ENCODE measurements around the gene PEAK1.

PEAK1 gene

DNA sequence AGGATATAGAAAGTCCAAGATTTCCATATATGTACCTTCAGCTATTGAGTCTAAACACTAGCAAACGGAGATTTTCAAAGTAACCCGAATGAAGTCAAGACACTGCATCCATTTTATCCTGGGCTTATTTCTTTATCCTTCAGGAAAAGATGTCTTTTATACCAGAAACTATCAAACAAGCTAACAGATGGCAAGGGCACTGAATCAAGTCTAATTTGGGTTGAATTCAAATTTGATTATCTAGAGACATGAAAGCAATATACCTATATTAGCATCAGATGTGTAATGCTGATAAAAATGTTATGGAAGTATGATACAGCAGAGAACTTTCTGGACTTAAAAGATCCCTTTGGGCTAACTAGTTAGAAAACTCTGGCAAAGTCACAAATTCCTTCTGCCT is 210.7 kb downstream of the PEAK1 start (continued):
- no peak for TF ChIP-seq REPIN1 (tag by site-specific recombination; IDR thresholded peaks at IDR 0.05; ENCODE audit: low read depth)
- TF ChIP-seq, protein P1, sequence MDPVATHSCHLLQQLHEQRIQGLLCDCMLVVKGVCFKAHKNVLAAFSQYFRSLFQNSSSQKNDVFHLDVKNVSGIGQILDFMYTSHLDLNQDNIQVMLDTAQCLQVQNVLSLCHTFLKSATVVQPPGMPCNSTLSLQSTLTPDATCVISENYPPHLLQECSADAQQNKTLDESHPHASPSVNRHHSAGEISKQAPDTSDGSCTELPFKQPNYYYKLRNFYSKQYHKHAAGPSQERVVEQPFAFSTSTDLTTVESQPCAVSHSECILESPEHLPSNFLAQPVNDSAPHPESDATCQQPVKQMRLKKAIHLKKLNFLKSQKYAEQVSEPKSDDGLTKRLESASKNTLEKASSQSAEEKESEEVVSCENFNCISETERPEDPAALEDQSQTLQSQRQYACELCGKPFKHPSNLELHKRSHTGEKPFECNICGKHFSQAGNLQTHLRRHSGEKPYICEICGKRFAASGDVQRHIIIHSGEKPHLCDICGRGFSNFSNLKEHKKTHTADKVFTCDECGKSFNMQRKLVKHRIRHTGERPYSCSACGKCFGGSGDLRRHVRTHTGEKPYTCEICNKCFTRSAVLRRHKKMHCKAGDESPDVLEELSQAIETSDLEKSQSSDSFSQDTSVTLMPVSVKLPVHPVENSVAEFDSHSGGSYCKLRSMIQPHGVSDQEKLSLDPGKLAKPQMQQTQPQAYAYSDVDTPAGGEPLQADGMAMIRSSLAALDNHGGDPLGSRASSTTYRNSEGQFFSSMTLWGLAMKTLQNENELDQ (tag by site-specific recombination; IDR thresholded peaks at IDR 0.05; ENCODE audit: low read depth), result no peak
- TF ChIP-seq, protein P2, sequence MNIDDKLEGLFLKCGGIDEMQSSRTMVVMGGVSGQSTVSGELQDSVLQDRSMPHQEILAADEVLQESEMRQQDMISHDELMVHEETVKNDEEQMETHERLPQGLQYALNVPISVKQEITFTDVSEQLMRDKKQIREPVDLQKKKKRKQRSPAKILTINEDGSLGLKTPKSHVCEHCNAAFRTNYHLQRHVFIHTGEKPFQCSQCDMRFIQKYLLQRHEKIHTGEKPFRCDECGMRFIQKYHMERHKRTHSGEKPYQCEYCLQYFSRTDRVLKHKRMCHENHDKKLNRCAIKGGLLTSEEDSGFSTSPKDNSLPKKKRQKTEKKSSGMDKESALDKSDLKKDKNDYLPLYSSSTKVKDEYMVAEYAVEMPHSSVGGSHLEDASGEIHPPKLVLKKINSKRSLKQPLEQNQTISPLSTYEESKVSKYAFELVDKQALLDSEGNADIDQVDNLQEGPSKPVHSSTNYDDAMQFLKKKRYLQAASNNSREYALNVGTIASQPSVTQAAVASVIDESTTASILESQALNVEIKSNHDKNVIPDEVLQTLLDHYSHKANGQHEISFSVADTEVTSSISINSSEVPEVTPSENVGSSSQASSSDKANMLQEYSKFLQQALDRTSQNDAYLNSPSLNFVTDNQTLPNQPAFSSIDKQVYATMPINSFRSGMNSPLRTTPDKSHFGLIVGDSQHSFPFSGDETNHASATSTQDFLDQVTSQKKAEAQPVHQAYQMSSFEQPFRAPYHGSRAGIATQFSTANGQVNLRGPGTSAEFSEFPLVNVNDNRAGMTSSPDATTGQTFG (tag by site-specific recombination; IDR thresholded peaks at IDR 0.05; ENCODE audit: borderline replicate concordance), result no peak
- TF ChIP-seq, protein P3, sequence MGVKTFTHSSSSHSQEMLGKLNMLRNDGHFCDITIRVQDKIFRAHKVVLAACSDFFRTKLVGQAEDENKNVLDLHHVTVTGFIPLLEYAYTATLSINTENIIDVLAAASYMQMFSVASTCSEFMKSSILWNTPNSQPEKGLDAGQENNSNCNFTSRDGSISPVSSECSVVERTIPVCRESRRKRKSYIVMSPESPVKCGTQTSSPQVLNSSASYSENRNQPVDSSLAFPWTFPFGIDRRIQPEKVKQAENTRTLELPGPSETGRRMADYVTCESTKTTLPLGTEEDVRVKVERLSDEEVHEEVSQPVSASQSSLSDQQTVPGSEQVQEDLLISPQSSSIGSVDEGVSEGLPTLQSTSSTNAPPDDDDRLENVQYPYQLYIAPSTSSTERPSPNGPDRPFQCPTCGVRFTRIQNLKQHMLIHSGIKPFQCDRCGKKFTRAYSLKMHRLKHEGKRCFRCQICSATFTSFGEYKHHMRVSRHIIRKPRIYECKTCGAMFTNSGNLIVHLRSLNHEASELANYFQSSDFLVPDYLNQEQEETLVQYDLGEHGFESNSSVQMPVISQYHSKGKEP (tag by site-specific recombination; IDR thresholded peaks at IDR 0.05), result no peak
- TF ChIP-seq, protein P4, sequence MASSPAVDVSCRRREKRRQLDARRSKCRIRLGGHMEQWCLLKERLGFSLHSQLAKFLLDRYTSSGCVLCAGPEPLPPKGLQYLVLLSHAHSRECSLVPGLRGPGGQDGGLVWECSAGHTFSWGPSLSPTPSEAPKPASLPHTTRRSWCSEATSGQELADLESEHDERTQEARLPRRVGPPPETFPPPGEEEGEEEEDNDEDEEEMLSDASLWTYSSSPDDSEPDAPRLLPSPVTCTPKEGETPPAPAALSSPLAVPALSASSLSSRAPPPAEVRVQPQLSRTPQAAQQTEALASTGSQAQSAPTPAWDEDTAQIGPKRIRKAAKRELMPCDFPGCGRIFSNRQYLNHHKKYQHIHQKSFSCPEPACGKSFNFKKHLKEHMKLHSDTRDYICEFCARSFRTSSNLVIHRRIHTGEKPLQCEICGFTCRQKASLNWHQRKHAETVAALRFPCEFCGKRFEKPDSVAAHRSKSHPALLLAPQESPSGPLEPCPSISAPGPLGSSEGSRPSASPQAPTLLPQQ (tag by site-specific recombination; IDR thresholded peaks at IDR 0.05), result no peak

DNA sequence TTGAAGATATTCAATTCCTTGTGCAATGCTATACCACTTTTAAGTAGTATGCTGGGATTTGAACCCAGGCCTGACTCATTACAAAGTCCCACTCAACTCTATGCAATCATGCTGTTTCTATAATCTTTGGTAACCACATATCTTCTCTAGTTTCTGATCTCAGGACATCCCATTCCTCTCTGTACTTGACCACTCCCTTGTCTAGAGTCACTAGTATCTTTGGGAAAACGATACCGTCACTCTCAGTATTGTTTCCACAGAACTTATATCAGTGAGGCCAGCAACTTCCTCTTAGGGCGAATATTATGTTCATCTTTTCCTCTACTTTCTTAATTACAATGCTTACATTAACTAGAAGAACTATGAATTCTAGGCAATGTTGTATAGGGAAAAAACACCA is 211.7 kb downstream of the PEAK1 start:
- H3K27ac ChIP-seq (ENCODE audit: extremely low read depth, low read depth, low read length), result no peak overlapping the region
- TF ChIP-seq ZNF202 (tag by site-specific recombination; IDR thresholded peaks at IDR 0.05; ENCODE audit: borderline replicate concordance), result no peak
- no peak for TF ChIP-seq HOXD13 (CRISPR knock-in tag; IDR thresholded peaks at IDR 0.05; ENCODE audit: borderline replicate concordance)
- no peak for TF ChIP-seq SALL2 (tag by site-specific recombination; IDR thresholded peaks at IDR 0.05; ENCODE audit: borderline replicate concordance)
- no peak for TF ChIP-seq SETDB1 (IDR thresholded peaks at IDR 0.05; ENCODE audit: insufficient read length, low read length)
- no peak for TF ChIP-seq ZNF837 (tag by site-specific recombination; IDR thresholded peaks at IDR 0.05)
- no peak for TF ChIP-seq EGR2 (tag by site-specific recombination; IDR thresholded peaks at IDR 0.05; ENCODE audit: low read depth)
- no peak for TF ChIP-seq MYNN (tag by site-specific recombination; IDR thresholded peaks at IDR 0.05; ENCODE audit: borderline replicate concordance)
- CTCF ChIA-PET, result interaction anchor here (0.6 to 1.3 kb wide), 2 partner anchors 21 to 335 kb away, joined by 3 to 4 read pairs; no protein-coding TSS in a partner anchor
- POLR2A ChIA-PET, result no interaction called here
- no peaks in the 10 kb centered on the region for H3K4me1 ChIP-seq (ENCODE audit: control insufficient read depth, insufficient read depth, low read length)
- peaks cover 0 to under 1% of the 10 kb centered on the region in 2 experiments; a peak in 1 of 3 replicates for H3K36me3 ChIP-seq (ENCODE audit: control insufficient read depth in 2 of 2, insufficient read depth in 1 of 2, low read length in 2 of 2)
- no peaks in the 10 kb centered on the region for H3K9me3 ChIP-seq (ENCODE audit: control insufficient read depth, insufficient read depth, low read depth, low read length)
- no peak overlapping the region for H3K4me3 ChIP-seq (ENCODE audit: low read depth, low read length)

DNA sequence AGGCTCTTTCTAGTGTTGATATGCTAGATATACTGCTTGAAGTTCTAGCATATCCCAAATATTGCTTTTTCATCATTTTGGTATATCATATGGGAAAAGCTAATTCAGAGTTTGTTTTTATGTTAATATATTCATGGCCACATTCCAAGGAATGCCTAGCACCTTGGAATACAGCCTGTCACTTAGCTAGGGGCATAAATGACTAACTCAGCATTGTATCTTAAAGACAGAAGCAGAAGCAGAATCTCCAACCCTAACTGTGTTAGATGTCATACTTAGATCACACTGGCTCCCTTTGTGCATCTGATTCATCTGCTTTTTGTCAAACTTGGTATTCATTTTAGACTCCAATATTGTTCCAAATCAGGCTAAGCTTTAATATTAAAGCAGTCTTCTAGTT is 218.2 kb downstream of the PEAK1 start:
- no peak overlapping the region for H3K4me3 ChIP-seq (ENCODE audit: low read depth, low read length)
- POLR2A ChIA-PET, result no interaction called here
- no peaks in the 10 kb centered on the region for H3K4me1 ChIP-seq (ENCODE audit: control insufficient read depth, insufficient read depth, low read length)
- CTCF ChIA-PET, result interaction anchor here (0.6 to 1.1 kb wide), 3 partner anchors 8 to 342 kb away, joined by 3 read pairs; no protein-coding TSS in a partner anchor
- H3K9me3 ChIP-seq (ENCODE audit: control insufficient read depth, insufficient read depth, low read depth, low read length), result no peaks in the 10 kb centered on the region
- no peak overlapping the region for H3K27ac ChIP-seq (ENCODE audit: extremely low read depth, low read depth, low read length)
- no peaks in the 10 kb centered on the region; a peak in 1 of 3 replicates for H3K36me3 ChIP-seq (ENCODE audit: control insufficient read depth in 2 of 2, insufficient read depth in 1 of 2, low read length in 2 of 2)
- TF ChIP-seq ZNF549 (tag by site-specific recombination; IDR thresholded peaks at IDR 0.05), result no peak
- TF ChIP-seq ZNF544 (tag by site-specific recombination; IDR thresholded peaks at IDR 0.05), result no peak
- no peak for TF ChIP-seq ZNF169 (tag by site-specific recombination; IDR thresholded peaks at IDR 0.05)
- no peak for TF ChIP-seq ZNF394 (tag by site-specific recombination; IDR thresholded peaks at IDR 0.05; ENCODE audit: borderline replicate concordance)
- no peak for TF ChIP-seq ZNF324 (tag by site-specific recombination; IDR thresholded peaks at IDR 0.05)
- no peak for TF ChIP-seq BCL11B (tag by site-specific recombination; IDR thresholded peaks at IDR 0.05; ENCODE audit: low read depth)
- TF ChIP-seq, protein P5, sequence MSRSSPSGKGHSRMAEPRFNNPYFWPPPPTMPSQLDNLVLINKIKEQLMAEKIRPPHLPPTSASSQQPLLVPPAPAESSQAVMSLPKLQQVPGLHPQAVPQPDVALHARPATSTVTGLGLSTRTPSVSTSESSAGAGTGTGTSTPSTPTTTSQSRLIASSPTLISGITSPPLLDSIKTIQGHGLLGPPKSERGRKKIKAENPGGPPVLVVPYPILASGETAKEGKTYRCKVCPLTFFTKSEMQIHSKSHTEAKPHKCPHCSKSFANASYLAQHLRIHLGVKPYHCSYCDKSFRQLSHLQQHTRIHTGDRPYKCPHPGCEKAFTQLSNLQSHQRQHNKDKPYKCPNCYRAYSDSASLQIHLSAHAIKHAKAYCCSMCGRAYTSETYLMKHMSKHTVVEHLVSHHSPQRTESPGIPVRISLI (tag by site-specific recombination; IDR thresholded peaks at IDR 0.05), result no peak
- no peak for TF ChIP-seq ZNF266 (tag by site-specific recombination; IDR thresholded peaks at IDR 0.05; ENCODE audit: low read depth)
- no peak for TF ChIP-seq ZNF121 (tag by site-specific recombination; IDR thresholded peaks at IDR 0.05)
- no peak for TF ChIP-seq ZNF560 (tag by site-specific recombination; IDR thresholded peaks at IDR 0.05; ENCODE audit: borderline replicate concordance)
- no peak for TF ChIP-seq ZNF558 (tag by site-specific recombination; IDR thresholded peaks at IDR 0.05)
- TF ChIP-seq ZNF335 (tag by site-specific recombination; conservative IDR thresholded peaks at IDR 0.05), result no peak
- TF ChIP-seq ZBTB8A (tag by site-specific recombination; IDR thresholded peaks at IDR 0.05), result no peak
- no peak for TF ChIP-seq WT1 (tag by site-specific recombination; IDR thresholded peaks at IDR 0.05)

Measured in HEK293 (cell line).